ENCODE measurements around the gene PTGER2.

Gene PTGER2, protein sequence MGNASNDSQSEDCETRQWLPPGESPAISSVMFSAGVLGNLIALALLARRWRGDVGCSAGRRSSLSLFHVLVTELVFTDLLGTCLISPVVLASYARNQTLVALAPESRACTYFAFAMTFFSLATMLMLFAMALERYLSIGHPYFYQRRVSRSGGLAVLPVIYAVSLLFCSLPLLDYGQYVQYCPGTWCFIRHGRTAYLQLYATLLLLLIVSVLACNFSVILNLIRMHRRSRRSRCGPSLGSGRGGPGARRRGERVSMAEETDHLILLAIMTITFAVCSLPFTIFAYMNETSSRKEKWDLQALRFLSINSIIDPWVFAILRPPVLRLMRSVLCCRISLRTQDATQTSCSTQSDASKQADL

GRCh38 chr14:52313903-52314594, at the start of gene PTGER2:
Gene PTGER2, plus strand, starts transcription at chr14:52314312. Its CDS starts 237 bp downstream, at chr14:52314549.
- DNase-seq = peak; percentile 80

DNA sequence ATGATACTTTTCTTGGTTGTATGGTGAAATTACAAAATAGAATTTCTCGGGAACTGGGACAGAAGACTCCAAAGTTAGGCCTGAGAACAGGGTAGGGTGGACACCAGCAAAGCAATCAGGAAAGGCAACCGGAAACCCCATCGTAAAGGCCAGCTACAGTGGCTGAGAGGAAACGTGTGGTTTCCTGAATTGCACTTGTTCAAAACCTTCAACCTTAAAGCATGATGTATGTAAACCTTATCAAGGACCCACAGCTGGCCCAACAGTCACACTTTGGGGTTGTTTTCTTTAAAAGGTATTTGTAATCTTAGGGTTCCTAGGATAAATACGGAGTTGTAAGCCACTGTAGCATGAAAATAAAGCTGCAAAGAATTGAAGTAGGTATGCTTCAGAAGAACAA, 48.9 kb upstream of the PTGER2 start:
- DNase-seq = no peak

GRCh38 chr14:52266179-52266578, 47.9 kb upstream of the PTGER2 start:
- DNase-seq = peak; percentile 90

GRCh38 chr14:52266782-52267181, 47.3 kb upstream of the PTGER2 start:
- peak; percentile 63 for DNase-seq

GRCh38 chr14:52267501-52268278, 46.4 kb upstream of the PTGER2 start, which contains the start of gene PTGDR:
Gene PTGDR, plus strand, starts transcription at chr14:52267698. Its CDS starts 117 bp downstream, at chr14:52267815.
- DNase-seq = no peak

DNA sequence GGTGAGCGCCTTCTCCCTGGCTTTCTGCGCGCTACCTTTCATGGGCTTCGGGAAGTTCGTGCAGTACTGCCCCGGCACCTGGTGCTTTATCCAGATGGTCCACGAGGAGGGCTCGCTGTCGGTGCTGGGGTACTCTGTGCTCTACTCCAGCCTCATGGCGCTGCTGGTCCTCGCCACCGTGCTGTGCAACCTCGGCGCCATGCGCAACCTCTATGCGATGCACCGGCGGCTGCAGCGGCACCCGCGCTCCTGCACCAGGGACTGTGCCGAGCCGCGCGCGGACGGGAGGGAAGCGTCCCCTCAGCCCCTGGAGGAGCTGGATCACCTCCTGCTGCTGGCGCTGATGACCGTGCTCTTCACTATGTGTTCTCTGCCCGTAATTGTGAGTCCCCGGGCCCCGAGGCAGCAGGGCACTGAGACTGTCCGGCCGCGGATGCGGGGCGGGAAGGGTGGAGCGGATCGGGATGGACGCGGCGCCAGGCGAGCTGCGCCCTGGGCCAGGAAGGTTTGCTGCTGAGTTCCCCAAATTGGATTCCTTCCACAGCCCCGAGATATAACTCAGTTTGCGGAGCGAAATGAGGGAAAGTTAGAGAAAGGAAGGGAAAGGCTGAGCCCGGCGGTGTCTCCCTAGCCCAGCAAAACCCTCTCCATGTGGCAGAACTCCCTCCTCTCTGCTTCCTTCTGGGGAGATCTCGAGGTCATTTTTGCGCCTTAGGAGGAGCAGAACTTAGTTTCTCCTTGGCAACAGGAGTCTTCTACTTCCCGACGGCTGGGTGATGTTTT, 45.6 kb upstream of the PTGER2 start:
- no peak for DNase-seq

GRCh38 chr14:52269100-52269499, 45.0 kb upstream of the PTGER2 start:
- DNase-seq = no peak

DNA sequence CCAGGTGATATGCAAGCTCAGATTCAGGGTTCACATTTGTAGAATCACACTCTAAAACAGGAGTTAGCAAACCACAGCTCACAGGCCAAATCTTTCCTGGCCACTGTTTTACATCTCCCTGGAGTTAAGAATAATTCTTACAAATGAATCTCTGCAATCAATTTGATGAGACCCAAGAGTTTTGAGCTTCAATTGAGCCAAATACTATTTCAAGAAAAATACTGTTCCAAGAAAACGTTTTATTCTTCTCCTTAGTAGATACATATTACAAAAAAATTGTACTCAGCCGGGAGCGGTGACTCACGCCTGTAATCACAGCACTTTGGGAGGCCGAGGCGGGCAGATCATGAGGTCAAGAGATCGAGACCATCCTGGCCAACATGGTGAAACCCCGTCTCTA, 44.1 kb upstream of the PTGER2 start:
- DNase-seq = no peak

GRCh38 chr14:52271538-52271937, 42.6 kb upstream of the PTGER2 start:
- no peak for DNase-seq

DNA sequence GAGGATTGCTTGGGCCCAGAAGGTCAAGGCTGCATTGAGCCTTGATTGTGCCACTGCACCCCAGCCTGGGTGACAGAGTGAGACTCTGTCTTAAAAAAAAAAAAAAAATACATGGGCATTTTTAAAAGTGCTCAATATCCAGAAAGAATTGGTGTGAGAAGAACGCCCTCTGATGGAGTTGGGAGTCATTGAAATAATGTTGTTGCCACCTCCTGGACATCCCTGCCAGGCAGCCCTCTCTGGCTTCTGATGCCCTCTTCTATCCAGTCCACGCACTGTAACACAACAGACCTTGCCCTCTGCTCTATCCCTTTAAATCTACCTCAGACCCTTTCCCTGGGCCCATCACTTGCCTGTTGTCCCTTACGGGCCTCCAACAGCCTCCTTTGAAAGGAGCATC, 41.7 kb upstream of the PTGER2 start:
- no peak for DNase-seq

DNA sequence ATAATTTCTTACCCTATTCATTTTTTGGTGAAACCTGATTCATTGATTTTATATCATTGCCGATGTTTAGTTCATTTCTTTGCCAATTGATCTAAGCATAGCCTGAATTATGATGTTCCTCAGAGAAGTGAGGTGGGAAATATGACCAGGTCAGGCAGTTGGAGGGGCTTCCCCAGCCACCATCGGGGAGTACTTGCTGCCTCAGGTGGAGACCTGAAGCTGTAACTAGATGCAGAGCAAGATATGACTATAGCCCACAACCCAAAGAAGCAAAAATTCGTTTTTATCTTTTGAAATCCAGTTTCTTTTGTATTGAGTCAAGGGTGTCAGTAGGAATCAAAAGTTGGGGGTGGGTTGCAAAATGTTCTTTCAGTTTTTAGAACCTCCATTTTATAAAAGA, 38.7 kb upstream of the PTGER2 start:
- no peak for DNase-seq

DNA sequence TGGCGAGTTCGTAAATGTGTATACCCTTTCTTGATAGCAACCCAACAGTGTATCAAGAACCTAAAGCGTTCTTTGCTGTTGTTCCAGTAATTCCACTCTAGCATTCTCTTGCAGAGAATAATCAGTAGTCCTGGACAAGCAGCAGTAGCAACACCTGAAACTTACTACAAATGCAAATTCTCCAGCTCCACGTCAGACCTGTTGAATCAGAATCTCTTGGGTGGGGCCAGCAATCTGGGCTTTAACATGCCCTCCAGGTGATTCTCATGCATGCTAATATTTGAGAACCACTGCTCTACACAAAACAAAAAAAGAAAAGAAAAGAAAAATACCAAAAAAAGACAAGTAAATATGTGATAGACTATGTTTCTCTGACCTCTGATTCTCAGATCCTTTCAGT, 36.6 kb upstream of the PTGER2 start:
- no peak for DNase-seq

GRCh38 chr14:52279408-52279807, 34.7 kb upstream of the PTGER2 start:
- DNase-seq = peak; percentile 43

- no peak for DNase-seq
These were observed 31.0 kb upstream of the PTGER2 start for GRCh38 chr14:52283099-52283498.

GRCh38 chr14:52286661-52287649, 27.2 kb upstream of the PTGER2 start:
- DNase-seq = no peak

DNA sequence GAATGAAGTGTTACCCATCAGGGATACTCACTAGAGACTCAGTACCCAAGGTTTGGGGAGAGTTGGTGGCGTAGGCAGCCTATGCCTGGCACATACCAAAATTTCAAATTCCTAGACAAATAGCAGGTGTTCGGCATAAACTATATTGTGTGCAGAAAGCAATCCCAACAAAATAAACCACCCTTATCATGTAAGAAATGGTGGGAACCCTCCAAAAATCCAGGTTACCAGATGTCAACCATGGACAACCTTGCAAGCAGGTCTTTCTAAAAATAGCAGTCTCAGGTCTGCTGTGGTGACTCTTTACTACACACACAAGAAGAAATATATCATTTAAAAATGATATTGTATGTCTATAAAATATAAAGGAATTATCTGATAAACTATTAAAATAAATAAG, 17.7 kb upstream of the PTGER2 start:
- DNase-seq = no peak

DNA sequence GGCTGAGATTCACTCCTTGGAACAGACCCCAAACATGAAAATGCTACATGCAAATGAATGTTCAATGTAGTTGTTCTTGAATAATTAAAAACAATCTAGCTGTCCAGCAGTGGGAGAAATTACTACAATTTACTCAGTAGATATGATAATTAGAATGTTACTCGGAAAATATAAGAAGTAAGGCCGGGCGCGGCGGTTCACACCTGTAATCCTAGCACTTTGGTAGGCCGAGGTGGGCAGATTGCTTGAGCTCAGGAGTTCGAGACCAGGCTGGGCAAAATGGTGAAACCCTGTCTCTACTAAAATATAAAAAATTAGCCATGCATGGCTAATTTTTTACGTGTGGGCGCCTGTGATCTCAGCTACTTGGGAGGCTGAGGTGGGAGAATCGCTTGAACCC, 15.3 kb upstream of the PTGER2 start:
- DNase-seq = no peak

DNA sequence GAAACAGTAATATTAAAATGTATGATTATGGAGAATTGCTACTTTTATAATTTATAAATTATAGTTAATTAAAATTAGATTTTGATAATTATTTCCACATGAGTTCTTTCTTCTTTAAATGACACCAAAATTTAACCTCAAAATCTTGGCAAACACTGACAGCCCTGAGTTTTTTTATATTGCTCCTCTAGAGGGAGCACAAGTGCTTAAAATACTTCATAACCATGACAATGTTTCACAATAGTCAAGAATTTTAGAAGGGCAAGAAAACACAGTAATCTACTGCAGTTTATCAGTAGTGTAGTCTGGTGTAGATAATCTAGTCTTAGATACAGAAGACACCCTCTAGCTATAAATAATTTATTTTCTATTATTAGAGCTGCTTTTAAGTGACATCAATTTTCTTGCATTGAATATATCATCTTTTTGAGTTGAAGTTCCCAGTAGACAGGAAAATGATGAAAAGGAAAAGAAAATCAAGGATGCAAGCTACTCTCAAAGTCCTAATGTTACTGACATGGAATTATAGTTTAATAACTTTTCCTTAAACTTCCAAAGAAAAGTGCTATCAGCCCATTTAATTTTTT, 14.3 kb upstream of the PTGER2 start:
- peak; percentile 62 for DNase-seq

GRCh38 chr14:52303236-52303635, 10.9 kb upstream of the PTGER2 start:
- DNase-seq = no peak

DNA sequence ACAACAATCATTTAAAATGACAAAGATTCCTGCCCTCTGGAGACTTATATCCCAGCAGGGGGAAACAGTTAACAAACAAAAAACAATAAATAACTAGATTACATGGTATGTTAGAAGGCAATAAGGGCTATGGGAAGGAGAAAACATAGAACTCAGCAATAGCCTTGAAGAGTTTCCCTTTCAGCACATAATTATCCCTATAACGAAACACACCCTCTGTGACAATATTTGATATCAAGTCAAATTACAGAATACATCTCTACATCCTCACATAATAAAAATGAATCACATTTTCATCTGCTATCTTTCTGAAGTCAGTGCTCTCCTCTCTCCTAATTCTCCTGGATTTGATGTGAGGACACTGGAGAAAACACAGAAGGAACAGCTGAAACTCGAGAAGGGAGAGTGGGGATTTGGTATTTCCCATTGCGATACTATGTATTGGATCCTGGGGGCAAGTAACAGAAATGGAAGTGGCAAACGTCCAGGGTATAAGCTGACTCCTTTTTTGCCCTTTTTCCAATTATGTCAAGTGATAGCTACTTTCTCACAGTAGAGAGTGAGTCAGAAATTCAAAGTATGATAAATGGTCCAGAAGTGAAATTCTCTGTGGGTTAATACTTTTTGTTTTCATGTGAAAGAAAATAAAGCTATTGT, 9.7 kb upstream of the PTGER2 start:
- DNase-seq = peak; percentile 19

DNA sequence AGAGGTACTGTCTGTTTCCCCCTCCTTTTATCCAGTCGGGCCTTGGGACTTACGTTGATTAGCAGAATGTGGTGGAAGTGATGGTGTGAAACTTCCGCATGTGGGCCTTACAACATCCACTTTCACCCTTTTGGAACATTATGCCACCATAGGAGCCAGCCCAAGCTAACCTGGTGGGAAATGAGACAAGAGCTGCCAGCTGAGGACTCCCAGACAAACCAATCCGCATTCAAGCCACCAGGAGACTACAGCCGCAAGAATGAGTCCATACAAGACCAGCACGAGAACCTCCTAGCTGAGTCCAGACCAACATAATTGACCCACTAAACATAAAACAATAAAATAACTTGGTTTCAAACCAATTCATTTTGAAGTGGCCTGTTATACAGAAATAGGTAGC, 9.1 kb upstream of the PTGER2 start:
- DNase-seq = no peak
